NCI-H510A treated with DMSO at 0.1 percent for 48 hours (cell line): ENCODE data around the gene GINS2.

Source experiments
- DNase-seq: peaks from one replicate; lab custom pipeline; 2025; lab: John Stamatoyannopoulos, UW

The GINS2 gene

DNA sequence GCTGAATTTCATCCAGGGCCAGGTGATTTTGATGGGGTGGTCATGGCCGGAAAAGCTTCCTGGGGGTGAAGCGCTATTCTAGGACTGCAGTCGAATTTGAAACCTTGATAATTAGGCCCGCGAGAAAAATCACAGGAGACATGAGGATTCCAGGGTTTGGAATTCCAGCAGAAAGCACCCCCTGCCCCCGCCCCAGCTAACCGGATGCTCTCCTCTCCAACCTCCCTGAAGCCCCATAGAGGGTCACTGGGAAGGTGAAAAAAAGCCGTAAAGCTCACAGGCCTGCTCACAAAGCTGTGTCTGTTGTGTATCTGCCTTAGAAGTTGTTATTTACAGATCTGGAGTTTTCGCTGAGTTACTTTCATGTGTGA lies 1.2 kb upstream of the GINS2 start:
- no peak for DNase-seq

DNA sequence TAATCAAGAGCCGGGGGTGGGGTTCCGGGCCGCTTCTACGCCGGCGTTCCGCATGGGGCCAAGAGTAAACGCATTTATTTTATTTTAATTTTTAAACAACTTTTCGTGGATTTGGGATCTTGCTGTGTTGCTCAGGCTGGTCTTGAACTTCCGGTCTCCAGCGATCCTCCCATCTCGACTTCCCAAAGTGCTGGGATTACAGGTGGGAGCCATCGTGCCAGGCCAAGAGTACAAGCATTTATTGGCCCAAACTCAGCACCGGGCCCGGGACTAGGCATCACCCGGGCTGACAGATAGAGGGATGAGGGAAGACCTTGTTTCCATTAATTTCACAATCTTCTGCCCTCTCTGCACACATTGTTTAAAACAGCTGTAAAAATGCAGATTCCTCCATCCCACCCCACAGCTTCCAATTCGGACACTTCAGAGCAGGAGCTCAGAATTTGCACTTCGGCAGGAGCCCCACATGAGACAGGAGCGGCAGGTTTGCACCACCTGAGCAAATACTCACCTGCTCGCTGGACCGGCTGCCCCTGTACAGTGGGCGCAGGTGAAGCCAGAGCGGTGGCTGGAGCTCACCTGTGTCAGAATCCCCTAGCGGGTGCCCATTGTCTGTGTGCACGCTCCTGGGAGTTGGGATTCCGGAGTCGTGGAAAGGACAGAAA lies 663 bp upstream of the GINS2 start:
- peak; percentile 72 for DNase-seq

DNA sequence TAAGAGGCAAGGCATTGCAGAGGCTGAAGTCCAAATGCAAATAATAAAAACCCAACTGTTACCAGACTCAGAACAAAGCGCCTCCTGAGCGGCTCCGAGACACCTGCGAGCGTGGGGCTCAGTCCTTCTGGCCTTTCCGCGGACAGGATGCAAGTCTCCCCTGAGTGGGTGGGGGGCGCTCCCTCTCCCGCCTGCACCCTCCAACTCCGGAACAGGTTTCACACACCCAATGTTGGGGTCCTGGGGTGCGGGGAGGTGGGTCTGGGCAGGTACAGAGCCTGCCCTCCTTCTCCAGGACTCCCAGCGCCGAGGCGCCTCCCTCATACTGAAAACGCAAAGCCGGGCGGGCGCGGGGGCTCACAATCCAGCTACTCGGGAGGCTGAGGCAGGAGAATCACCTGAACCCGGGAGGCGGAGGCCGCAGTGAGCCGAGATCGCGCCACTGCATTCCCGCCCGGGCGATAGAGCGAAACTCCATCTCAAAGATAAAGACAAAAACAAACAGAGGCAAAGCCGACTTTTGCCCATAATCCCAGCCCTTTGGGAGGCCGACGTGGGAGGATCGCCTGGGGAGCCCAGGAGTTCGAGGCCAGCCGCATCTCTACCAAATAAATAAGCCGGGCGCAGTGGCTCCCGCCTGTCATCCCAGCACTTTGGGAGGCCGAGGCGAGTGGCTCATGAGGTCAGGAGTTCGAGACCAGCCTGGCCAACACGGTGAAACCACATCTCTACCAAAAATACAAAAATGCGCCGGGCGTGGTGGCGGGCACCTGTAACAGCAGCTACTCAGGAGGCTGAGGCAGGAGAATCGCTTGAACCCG lies 893 bp downstream of the GINS2 start:
- no peak for DNase-seq

DNA sequence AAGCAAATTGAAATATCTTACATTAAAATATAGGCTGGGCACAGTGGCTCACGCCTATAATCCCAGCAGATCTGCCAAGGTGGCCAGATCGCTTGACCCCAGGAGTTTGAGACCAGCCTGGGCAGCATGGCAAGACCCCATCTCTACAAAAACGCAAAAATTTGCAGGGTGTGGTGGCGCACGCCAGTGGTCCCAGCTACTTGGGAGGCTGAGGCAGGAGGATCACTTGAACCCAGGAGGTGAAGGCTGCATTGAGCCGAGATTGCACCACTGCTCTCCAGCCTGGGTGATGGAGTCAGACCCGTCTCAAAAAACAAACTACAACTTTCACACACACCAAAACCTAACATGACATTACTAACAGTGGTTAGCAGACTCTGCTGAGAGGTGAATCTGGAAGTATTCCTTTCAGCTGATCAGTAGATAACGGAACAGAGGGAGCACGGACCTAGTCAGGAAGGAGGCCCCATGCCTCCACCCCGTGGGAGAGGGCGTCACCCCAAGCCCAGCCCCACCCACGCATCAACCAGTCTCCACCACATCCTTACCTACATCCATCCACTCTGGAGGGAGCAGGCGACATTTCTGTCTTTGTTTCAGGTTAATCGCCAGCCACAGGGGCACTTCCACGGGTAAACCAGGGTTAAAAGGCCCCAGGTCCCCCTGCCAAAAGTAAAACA lies 1.7 kb downstream of the GINS2 start:
- DNase-seq: no peak

DNA sequence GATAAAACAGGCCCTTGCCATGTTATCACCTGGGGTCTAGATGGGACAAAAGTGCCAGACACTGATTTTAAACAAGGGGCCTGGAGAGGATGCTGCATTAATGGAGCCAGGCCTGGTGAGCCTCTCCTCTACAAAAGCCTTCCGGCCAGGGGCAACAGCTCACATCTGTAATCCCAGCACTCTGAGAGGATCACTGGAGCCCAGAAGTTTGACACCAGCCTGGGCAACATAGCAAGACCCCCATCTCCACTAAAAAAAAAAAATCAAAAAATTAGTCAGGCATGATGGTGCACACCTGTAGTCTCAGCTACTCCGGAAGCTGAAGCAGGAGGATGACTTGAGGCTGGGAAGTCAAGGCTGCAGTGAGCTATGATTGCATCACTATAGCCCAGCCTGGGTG lies 3.5 kb downstream of the GINS2 start:
- no peak for DNase-seq

DNA sequence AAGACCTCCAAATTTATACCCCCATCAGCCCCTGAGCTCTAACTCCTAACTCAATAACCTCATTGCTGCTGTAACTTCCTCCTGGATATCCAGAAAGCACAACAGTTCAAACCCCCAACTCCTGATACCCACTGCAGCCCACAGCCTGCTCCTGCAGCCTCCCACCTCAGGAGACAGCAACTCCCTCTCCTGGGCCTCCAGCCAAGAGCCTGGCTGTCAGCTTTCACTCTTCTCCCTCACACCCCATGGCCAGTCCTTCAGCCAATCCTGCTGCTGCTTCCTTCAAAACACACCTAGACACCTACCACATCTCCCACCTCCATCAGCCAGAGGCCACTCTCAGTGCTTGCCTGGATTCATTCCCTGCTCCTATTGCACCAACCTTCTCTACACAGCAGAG lies 5.4 kb downstream of the GINS2 start:
- peak; percentile 72 for DNase-seq

DNA sequence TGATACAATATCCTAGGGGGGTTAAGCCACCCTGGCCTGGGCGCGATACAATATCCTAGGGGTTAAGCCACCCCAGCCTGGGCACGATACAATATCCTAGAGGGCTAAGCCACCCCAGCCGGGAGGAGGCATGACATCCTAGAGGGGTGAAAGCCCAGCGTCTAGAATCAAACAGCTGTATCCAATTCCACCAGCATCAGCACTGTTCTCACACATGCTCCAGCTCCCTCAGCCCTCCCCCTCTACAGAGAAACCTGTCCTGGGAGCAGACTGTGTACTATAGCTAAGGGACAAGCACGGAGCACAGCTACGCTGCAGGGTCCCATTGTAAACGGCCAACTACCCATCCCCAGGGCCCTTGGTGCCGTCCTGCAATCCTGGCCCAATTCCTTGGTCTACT lies 6.2 kb downstream of the GINS2 start:
- peak; percentile 49 for DNase-seq

DNA sequence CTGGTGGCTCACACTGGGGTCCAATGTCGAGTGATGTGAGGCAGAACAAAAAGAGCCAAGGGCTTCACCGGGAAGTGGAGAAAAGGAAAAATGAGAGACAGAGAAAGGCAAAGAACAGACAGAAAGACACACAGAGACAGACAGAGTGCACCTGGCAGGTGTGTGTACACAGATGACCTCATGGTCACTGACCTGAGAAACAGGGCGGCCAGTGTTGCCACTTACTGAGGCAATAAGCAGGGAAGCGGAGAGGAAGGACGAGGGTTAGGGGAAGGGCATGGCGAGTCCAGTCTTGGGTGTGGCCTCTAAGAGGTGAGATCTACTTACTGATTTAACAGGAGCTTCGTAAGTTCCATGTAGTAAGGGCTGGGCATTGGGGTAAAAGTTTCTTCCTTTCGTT lies 7.5 kb downstream of the GINS2 start:
- DNase-seq: peak; percentile 82

DNA sequence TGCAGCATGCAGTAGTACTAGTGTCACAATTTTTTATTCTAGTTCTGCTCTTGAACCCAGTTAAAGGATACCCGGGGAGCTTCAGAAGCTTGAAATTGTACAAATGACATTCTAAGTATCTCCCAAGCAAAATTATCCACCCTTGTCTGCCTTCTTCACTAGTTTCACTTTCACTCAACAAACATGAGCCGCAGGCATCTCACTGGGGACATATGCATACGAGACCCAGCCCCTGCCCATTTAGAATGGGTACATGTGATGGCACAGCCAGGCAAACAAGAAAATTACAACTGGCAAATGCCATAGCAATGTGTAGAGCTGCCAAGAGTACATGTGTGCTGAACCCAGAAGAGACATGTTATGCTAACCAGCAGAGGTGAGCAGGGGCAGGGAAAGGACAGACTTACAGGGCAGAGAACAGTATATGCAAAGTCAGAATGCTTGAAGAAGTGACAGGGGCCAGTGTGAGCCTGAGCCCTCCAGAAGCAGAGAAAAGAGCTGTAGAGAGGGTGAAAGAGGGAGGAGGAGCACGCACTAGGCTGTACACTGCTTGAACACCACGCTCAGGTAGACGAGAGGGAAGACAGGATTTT lies 8.3 kb downstream of the GINS2 start:
- DNase-seq: no peak

DNA sequence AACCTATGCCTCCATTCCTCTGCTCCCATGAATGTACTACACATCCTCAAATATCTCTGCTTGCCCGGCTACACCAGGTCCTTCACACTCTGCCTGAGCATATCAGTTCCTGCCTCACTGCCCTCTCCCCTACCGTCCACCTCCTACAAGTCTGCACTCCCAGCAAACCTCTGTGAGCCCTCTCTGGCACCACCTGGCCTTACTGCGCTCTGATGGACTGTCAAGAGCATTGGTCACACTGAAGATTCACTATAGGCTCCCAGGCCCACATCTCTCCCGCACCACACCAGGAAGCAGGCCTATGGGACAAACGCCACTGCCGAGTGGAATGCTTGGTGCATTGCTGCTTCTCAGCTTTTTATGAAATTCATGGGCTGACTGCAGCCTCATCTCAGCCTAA lies 8.9 kb downstream of the GINS2 start:
- DNase-seq: no peak

DNA sequence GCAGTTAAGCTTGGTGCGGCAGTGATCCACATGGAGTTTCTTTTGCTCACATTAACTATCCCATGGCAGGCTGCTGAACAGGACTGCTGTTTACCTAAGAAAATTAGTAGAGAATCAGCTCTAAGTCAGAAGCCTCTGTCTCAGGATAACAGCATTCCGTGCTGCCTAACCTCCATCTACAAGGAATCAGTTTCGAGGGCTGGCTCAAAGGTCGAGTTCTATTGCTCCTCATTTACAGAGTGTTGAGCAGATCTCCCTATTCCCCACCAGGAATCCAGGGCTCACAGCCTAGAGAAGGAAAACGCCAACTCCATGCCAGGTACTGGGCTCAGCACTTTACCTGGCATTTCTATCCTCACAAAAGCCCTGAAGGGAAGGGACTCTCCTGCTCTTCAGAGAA lies 9.9 kb downstream of the GINS2 start:
- DNase-seq: no peak

DNA sequence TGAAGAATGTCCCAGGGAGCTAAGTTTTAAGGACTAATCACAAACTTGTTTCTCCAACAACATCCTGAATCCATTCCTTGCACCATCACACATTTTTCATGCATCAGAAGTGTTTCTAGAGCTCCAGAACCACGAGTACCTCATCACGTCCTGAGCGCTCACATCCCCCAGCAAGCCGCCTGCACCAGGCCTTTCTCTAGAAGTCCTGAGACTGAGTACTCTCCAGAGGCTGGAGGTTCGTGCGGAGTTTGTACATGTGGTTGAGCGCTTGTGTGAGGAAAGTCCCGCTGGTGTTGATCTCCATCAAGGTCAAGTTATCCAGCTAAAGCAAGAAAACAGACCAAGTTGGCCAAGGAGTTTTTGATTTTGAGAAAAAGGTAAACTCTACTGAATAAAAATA lies 10.7 kb downstream of the GINS2 start:
- no peak for DNase-seq

DNA sequence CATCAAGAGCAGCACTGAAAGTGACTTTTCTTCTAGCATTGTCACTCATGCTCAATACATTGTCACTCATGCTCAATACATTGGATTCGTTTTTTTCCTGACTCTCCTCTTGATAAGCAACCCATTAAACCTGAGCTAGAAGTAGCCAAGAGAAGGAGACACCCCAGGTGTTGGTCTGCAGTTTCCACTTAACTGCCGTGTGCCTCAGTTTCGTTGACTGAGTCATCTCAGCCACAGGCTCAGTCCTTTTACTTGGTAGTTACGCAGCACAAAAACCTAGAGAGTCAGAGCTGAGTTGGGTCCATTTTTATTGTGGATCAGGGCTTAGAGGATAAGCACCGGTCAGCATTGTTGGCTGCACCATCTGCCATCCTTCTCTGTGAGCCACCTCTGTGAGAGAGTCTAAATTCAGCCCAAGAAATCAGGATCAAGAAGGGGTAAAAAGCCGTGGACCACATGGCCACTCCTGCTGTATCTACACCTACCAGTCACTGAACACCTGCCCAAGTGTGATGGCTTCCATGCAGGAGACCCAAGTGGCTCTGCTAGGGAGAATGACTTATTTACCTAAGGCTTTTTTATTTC lies 11.3 kb downstream of the GINS2 start:
- DNase-seq: no peak

DNA sequence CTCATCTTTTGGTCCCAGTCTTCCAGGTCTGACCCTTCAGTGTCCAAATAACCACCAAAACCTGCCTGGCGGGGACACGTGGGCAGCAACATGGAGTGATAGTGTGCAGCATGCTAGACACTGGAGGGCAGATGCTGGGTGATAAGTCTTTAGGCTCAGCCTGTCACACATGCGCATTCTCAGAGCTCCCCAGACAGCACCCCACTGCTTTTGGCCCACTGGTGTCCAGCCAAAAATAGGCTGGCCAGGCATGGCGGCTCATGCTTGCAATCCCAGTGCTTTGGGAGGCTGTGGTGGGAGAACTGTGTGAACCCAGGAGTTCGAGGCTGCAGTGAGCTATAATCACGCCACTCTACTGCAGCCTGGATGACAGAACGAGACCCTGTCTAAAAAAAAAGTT lies 12.3 kb downstream of the GINS2 start:
- DNase-seq: no peak

DNA sequence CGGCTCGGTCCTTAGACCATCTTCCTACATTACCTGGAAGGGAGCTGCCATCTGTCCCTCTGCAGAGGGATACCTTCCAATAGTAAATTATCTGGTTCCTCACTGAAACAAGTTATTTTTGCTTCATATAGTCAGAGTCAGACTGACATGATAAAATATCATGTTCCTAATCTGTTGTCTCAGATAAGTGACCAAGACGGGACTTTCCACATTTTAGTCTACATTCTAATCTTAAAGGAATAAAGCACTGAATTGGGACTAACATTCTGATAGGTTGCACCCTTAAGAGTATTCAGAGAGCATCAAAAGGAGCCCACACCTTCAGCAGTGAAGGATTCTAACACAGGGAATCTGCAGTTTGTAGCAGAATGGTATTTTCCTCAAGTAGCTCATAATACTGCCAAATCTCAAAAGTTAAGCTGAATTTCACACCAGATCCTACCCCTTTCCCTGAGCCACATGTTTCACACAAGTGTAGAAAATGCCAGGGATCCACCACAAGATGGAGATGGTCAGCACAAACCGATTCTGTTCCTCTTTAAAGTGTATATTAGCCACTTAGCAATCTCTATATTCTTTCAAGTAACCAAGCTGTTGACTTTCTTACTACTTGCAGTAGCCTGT lies 13.4 kb downstream of the GINS2 start:
- peak; percentile 38 for DNase-seq

DNA sequence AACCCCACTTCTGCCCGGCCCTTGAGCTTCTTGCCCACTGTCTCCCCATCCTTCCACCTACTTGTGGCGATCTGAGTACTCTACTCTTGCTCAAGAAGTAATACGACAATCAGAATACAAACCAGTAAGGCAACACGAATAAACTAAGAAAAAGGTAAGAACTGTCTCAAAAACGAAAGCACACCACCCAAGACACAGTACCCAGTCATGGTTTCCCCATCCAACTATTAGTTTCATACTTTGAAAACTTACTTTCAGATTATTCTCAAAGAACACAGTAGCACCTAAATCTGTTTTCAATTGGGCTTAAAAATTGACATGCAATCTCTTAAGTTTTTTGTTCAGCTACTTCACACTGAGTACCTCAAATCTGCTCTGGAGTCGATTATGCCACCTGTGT lies 13.9 kb downstream of the GINS2 start:
- no peak for DNase-seq

DNA sequence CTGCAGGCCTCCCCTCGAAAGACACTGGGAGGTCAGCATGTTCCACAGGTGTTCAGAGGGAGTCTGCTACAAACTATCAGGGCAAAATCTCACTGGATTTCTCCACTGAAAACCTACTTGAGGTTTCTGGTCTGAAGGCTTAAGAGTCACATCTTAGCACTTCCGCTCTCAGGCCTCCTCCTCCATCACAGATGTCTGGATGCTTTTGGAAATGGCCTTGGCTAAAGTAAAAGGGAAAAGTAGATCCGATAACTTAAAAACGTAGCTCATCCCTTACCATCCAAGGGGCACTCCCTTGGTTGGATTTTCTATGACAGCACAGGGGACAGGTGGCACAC lies 14.4 kb downstream of the GINS2 start:
- no peak for DNase-seq

DNA sequence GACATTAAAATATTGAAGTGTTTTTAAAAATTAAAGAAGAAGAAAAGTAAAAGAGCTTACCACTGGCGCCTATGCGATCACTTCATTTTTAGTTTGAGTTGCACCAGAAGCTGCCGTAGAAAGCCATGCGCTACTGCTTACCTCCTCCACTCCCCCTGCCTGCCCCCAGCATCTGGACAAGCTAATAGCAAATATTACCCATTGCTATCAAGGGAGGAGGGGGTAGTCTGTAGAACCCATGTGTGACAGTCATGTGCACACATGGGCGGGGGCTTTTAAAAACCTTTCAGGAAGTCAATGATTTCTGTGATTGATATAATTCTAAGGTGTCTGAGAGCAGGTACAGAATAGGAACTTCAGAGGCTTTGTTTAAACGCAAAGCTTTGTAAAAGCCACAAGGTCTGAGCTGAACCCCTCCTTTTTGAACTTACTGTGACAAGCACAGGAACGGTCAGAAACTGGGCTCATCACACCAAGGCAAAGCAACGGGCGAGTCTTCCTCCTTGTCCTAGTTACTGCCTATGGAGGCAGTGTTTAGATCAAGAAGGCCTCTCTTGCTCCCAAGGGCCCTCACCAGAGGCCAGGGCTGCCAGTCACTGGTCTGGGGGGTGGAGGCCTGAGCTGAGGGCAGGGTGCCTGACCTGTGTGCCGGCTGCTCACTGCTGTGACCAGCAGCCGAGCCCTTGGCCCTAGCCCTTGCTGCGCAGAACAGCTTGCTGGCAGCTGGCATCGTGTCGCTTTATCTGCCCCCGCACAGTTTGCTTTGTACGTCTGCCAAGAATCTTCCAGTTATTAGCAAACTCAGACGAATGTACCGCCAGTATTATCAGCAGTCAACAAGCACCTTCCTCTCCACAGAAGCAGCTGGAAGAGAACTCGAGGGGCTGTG lies 15.0 kb downstream of the GINS2 start:
- peak; percentile 69 for DNase-seq

DNA sequence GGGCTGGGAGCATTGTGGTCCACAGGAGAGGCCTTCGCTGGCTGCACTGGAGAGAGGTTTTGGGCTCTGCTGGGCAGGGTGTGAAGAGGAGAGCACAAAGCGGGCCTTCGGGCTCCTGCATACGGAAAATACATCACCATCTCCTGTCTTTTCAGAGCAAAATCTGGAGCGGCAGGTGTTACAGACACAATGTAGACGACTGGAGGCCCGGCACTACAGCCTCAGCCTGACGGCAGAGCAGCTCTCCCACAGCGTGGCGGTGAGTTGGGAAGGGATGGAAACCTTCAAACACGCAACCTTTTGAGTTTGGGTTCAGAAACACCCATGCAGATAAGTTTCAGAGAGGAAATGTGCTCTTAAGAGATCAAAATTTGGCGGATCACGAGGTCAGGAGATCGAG lies 17.9 kb downstream of the GINS2 start:
- DNase-seq: no peak

DNA sequence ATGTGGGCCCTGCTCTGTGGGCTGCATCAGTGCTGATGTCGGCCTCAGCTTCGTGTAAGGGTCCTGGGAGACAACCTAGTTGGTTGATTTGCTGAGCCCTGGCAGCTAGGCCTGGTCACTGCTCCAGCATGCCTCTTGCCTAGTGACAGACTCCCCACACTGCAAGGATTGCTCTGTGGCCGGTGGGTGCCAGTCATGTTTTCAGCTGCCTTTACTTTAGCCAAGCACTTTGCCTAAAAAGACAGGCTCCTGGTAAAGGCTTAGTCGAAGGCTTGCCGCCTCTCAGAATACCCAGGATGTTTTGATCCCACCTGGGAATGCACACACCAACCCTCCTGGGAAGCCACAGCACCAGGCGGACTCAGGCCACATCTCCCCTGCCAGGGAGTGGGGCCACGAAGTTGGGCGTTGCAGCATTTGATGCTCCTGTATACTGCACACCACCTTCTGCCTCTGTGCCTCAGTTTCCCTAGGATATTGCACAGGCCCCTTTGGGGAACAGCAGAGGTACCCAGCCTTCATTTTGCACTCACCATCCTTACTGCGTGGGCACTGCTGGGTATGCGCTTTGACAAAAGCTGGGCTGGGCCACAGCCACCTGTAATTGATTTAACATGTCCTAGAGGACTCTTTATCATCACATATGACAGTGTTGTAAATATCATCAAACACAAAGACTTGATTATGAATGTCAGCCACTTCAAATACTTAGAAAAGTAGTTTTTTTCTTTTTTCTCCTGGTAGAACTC lies 19.9 kb downstream of the GINS2 start:
- DNase-seq: no peak
